NCI-H1105 treated with DMSO at 0.1 percent for 48 hours (cell line): ENCODE measurements around the gene PCGF1.
A peak's percentile ranks its signal among the peaks of the same experiment; 100 is the strongest.
"Not testable (repeated sequence)": the region's sequence is repeated elsewhere in the genome, so short reads cannot be mapped to it uniquely, and the experiment has no call there.

Experiments
- DNase-seq: peaks from one replicate; lab custom pipeline; 2025; lab: John Stamatoyannopoulos, UW

The PCGF1 gene

GRCh38 chr2:74472086-74472944 lies 35.2 kb downstream of the PCGF1 start, which contains the start of gene MRPL53:
Gene MRPL53 (minus strand): TSS chr2:74472680. CDS start chr2:74472660, 20 bp downstream.
- DNase-seq: peak; percentile 89

DNA sequence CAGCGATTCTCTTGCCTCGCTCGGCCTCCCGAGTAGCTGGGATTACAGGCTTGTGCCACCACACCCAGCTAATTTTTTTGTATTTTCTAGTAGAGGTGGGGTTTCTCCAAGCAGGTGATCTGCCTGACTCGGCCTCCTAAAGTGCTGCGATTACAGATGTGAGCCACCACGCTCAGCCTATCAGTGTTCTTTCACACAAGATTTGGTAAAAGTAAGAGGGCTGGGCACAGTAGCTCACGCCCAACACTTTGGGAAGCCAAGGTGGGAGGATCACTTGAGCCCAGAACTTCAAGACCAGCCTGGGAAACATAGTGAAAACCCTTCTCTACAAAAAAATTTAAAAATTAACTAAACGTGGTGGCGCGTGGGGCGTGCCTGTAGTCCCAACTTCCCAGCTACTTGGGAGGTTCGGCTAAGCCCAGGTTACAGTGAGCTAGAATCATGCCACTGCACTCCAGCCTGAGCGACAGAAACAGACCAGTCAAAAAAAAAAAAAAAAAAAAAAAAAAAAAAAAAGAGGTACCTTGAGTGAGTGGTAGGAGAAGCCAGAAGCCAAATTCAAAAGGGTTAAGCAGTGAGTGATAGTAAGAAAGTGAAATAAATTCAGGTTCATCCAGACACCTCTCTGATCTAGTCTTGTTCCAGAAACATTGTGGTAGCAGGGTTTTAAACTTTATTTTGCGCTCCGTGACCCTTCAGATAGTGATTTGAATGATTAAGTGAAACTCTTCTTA lies 36.0 kb downstream of the PCGF1 start:
- DNase-seq: no peak

- not testable (repeated sequence) for DNase-seq
Observed at GRCh38 chr2:74470742-74471141, 36.8 kb downstream of the PCGF1 start.

GRCh38 chr2:74464406-74464805 lies 43.1 kb downstream of the PCGF1 start:
- DNase-seq: no peak

GRCh38 chr2:74462786-74463105 lies 44.7 kb downstream of the PCGF1 start:
- DNase-seq: no peak

- DNase-seq: no peak
Observed at GRCh38 chr2:74462054-74462785, 45.3 kb downstream of the PCGF1 start.

GRCh38 chr2:74461187-74462053 lies 46.1 kb downstream of the PCGF1 start:
- DNase-seq: no peak

GRCh38 chr2:74460187-74460586 lies 47.3 kb downstream of the PCGF1 start:
- not testable (repeated sequence) for DNase-seq

DNA sequence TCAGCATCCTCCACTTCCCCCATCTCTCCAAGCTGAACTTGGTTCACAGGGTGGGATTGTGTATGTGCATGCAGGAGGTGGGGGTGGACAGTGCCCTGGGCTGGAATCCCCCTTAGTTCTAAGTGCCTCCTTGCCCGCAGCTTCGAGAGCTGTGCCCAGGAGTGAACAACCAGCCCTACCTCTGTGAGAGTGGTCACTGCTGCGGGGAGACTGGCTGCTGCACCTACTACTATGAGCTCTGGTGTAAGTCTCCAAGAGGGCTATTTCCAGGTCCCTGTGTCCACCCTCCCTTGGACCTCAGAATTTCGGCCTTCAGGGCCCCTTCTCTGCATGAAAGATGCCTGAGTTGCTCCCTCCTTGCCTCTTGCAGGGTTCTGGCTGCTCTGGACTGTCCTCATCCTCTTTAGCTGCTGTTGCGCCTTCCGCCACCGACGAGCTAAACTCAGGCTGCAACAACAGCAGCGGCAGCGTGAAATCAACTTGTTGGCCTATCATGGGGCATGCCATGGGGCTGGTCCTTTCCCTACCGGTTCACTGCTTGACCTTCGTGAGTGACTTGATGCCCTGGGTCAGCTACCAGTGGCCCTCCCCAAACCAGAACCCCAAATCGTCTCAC lies 47.9 kb downstream of the PCGF1 start:
- not testable (repeated sequence) for DNase-seq

DNA sequence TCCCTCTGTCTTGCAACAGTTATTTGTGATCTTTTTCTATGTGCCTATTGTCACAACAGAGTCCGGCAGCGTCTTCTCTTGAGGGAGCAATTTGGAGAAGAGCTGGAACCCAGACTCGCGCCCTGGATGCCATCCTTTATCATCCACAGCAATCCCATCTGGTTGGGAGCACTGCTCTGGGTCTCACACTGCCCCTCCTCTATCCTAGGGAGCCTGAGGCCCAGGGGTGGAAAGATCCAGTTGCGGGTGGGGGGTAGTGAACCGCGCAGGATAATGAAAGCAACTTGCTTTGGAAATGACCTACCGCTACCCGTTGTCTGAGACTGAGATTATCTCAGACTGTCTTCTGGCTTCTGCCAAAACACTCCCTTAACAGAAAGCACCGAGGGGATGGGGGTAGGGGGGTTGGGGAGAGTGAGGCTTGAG lies 48.5 kb downstream of the PCGF1 start:
- DNase-seq: no peak

- DNase-seq: peak; percentile 99
Observed at GRCh38 chr2:74458132-74458937, 49.2 kb downstream of the PCGF1 start, which contains the start of gene WBP1. Gene WBP1 (plus strand): TSS chr2:74458438. CDS start chr2:74458603, 165 bp downstream.

- DNase-seq: peak; percentile 74
Observed at GRCh38 chr2:74457549-74458131, 49.9 kb downstream of the PCGF1 start.

GRCh38 chr2:74457129-74457548 lies 50.4 kb downstream of the PCGF1 start:
- DNase-seq: peak; percentile 63
